Stimulated activated CD4-positive, alpha-beta T cell treated with anti-CD3 and anti-CD28 coated beads, Interleukin-4, amount 100 ng/mL, for 24 hours (primary cell): ENCODE data around the gene SNRPB.

Experiments
- DNase-seq: peaks from one replicate; pipeline ENCODE4 v3.0.0-alpha.2; 2020

SNRPB gene

DNA sequence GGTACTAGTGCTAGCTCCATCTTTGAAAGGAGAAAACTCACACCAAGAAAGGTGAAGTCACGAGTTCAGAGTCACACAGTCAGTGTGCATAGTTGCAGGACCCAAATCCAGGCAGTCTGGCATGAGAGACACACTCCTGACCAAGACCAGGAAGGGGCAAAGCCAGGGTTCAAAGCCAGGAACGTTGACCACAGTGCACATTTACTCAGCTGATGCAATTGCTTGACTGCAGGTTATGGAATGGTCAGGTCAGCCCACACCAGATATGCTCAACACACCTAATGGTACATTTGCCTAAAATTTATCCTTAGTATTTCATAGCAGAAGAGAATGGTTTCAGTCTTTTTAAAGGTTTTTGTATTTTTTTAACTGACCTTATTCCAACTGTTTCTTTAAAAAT lies 52.2 kb downstream of the SNRPB start:
- no peak for DNase-seq

DNA sequence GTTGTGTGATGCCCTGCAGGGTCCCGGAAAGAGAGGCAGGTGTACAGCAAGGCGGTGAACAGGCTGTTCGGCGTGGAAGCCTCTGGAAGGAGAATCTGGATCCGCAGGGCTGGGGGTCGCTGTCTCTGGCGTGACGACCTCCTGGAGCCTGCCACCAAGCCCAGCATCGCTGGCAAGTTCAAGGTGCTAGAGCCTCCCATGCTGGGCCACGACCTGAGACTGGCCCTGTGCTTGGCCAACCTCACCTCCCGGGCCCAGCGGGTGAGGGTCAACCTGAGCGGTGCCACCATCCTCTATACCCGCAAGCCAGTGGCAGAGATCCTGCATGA lies 53.4 kb downstream of the SNRPB start:
- no peak for DNase-seq

DNA sequence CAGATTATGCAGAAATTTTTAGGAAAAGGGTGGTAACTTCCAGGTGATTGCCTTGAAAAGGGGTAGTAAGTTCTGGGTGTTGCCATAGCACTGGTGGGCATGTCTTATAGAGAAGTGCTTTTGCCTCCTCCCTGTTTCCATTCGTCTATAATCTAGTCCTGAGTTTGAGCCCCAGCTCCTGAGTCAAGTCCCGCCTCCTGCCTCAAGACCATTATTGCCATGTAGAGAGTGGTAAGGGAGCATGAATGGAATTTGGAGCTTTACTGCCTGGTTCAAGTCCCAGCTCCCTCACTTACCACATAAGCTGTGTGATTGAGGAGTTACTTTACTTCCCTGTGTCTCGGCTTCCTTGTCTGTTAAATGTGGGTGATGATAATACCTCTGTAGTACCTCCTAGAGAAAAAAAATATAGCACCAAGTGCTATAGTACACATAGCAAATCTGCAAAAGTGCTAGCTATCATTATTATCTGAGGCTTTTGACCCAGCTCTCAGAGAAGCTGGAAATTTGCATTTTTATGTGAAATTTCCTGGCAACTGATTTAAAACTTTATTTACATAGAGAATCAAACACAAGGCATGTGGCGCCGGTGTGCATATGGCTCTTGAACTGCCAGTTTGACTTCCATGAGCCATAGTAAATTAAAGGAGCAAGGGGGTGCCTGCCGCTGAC lies 53.9 kb downstream of the SNRPB start:
- DNase-seq, result no peak
